Ovary (tissue), 9 donors: ENCODE data around the gene ADPRHL1. TPM values are rescaled to one million over a fixed set of nuclear protein-coding genes. Genes with fewer than 3 reads are reported as not detected.

Source experiments
- DNase-seq, 5 donors: peaks; one replicate each; pipeline ENCODE4 v3.0.0-alpha.2; 2019 to 2020
- H3K27ac ChIP-seq, 2 donors: fragments of 200-600 bp; one replicate each; pipeline versions ENCODE4 v1.5.1 to v1.8.0; 2019 to 2022
- H3K27me3 ChIP-seq: fragments of 200-600 bp; one replicate; pipeline ENCODE4 v1.8.0; 2022
- H3K36me3 ChIP-seq: fragments of 200-600 bp; sonication (generic); one replicate; pipeline ENCODE4 v1.5.1; 2019
- H3K4me1 ChIP-seq: one replicate; pipeline ENCODE4 v1.8.1; 2013; ENCODE audit warnings: mild to moderate bottlenecking, moderate library complexity; ENCODE audit not compliant: insufficient read depth
- H3K4me3 ChIP-seq: fragments of 200-600 bp; sonication (generic); one replicate; pipeline ENCODE4 v1.5.1; 2017
- H3K9me3 ChIP-seq, 2 donors: fragments of 200-600 bp in 1 of 2; sonication (generic) in 1 of 2; one replicate each; pipeline versions ENCODE4 v1.5.1 to v1.8.1; 2013 to 2019; ENCODE audit warnings: mild to moderate bottlenecking in 1 of 2, moderate library complexity in 1 of 2
- EP300 ChIP-seq: sonication (generic); formaldehyde crosslinking; IDR thresholded peaks from one replicate; pipeline ENCODE4 v1.6.1; 2017; ENCODE audit warnings: antibody characterized with exemption
- POLR2A ChIP-seq: fragments of 450-650 bp; IDR thresholded peaks from one replicate; pipeline ENCODE4 v1.6.1; 2017; ENCODE audit warnings: antibody characterized with exemption, mild to moderate bottlenecking, moderate library complexity
- WGBS, 3 donors: extraction: QIAGEN DNeasy Blood & Tissue Kit in 1 of 3; methylation state at CpG; one replicate each; pipeline versions ENCODE4 v1.1.5 to v1.1.7; 2013 to 2017; 5-methylcytosine and 5-hydroxymethylcytosine counted together
- intact Hi-C, 4 donors: fragments of 100-400 bp; cut with DNase I; formaldehyde crosslinking; loops; one replicate each; pipeline versions ENCODE4 v1.11.0 to v1.15.1; 2022 to 2023
- polyA plus RNA-seq, 2 donors: library from polyadenylated mRNA; stranded (reverse); fragments of 200-250 nt in 1 of 2; fragments of 350-450 nt in 1 of 2; fragmentation: Illumina TruSeq in 1 of 2; extraction: RNeasy Lipid Tissue Mini Kit (QIAGEN cat#74804) in 1 of 2; gene quantifications; one replicate each; pipeline ENCODE4 v1.2.3, GENCODE V29; 2013 to 2014
- total RNA-seq, 7 donors: library from RNA; depleted of rRNA in 2 of 7; stranded (reverse); fragments of >200 nt in 2 of 7; fragmentation: NEBNext Ultra II Directional in 3 of 7; extraction: Animal tissue kit (Norgen Biotek cat#: 25700) in 3 of 7; gene quantifications; one replicate each; pipeline versions ENCODE4 v1.1.0 to v1.2.4, GENCODE V29; 2016 to 2023
- TF ChIP-seq, protein P1 (sequence below), 3 donors: fragments of 450-650 bp in 2 of 3; fragments of 200-600 bp in 1 of 3; IDR thresholded peaks; one replicate each; pipeline versions ENCODE4 v1.5.1 to v1.8.0; 2016 to 2022; ENCODE audit warnings: antibody characterized with exemption in 3 of 3, mild to moderate bottlenecking in 1 of 3
- donor health status: DM: no; HTN: no; CAD: no; lungs with moderate emphysema.
- donor health status: DM: no; HTN: no; CAD: no.
- donor health status: Bipolar disorder and iron deficiency.
- donor health status: DM: yes; HTN: yes; CAD: no.
- donor health status: DM: no; HTN: no; CAD: no.
- donor health status: DM: yes; HTN: yes; CAD: no.

ADPRHL1 gene
- total and polyA plus RNA-seq, 9 donors, result 1.6 to 5.0 (median 2.2) TPM

DNA sequence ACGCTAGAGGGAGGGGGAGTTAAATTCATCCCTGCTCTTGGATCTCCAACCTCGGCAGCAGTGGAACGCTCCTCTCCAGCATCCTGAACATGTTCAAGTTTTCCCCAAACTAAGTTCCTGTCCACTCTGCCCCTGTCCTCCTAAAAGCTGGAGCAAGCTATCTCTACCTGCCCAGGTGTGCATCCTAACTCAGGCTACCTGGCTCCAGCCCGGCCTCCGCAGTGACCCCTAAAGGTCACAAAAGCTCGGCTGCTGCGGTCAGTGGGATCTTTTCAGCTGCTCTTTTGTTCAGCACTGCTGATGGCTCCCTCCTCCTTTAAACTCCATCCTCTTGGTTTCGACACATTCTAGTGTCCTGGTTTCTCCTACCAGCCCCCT lies 35.9 kb upstream of the ADPRHL1 start:
- H3K27me3 ChIP-seq, result no peaks in the 10 kb centered on the region
- no peak for TF ChIP-seq EP300
- no peak for TF ChIP-seq POLR2A
- TF ChIP-seq, protein P1, sequence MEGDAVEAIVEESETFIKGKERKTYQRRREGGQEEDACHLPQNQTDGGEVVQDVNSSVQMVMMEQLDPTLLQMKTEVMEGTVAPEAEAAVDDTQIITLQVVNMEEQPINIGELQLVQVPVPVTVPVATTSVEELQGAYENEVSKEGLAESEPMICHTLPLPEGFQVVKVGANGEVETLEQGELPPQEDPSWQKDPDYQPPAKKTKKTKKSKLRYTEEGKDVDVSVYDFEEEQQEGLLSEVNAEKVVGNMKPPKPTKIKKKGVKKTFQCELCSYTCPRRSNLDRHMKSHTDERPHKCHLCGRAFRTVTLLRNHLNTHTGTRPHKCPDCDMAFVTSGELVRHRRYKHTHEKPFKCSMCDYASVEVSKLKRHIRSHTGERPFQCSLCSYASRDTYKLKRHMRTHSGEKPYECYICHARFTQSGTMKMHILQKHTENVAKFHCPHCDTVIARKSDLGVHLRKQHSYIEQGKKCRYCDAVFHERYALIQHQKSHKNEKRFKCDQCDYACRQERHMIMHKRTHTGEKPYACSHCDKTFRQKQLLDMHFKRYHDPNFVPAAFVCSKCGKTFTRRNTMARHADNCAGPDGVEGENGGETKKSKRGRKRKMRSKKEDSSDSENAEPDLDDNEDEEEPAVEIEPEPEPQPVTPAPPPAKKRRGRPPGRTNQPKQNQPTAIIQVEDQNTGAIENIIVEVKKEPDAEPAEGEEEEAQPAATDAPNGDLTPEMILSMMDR (IDR thresholded peaks at IDR 0.05), result no peak
- peak overlapping the region; percentile 76 for H3K4me3 ChIP-seq
- WGBS, 3 donors, result 23 to 28% (median 28%) methylated on average over 8 of the region's 8 CpGs
- H3K27ac ChIP-seq, result no peak overlapping the region
- H3K9me3 ChIP-seq, result no peaks in the 10 kb centered on the region
- intact Hi-C loops, result no loop called here
- DNase-seq, result peak in 1 of 5 donors; percentile 35
- H3K4me1 ChIP-seq, result peaks cover 12% of the 10 kb centered on the region
- no peaks in the 10 kb centered on the region for H3K36me3 ChIP-seq

- DNase-seq, result no peak
- Histone ChIP-seq H3K27me3 (no peaks in the 10 kb centered on the region), H3K4me3 (no peak overlapping the region), H3K27ac (no peak overlapping the region), H3K9me3 (no peaks in the 10 kb centered on the region), H3K4me1 (peaks cover 12% of the 10 kb centered on the region), H3K36me3 (no peaks in the 10 kb centered on the region)
- TF ChIP-seq EP300 (no peak), POLR2A (no peak)
- TF ChIP-seq, protein P1 (IDR thresholded peaks at IDR 0.05), result no peak
- intact Hi-C loops, result no loop called here
- 93 to 96% (median 95%) methylated on average over 3 of the region's 3 CpGs for WGBS, 3 donors
Measured at GRCh38 chr13:113488283-113488682, 35.0 kb upstream of the ADPRHL1 start.

DNA sequence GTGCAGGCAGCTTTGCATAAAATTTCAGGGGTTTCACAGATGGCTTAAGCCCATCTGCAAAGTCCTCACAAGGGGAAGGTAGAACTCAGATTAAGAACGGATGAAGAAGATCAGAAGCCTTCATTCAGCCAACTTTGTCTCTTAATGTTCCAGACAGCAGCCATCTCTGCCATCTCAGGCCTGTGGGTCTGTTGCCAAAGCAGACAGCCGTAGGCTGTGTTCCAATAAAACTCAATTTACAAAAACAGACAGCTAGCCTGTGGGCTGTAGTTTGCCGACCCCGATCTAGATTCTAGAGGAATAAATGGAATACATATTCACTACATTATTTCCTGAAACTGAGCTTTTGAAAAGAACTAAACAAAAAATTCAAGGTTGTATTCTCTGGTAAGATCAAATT lies 33.4 kb upstream of the ADPRHL1 start:
- Histone ChIP-seq H3K27ac (no peak overlapping the region), H3K9me3 (no peaks in the 10 kb centered on the region), H3K27me3 (no peaks in the 10 kb centered on the region), H3K4me3 (no peak overlapping the region), H3K4me1 (peaks cover 9% of the 10 kb centered on the region), H3K36me3 (no peaks in the 10 kb centered on the region)
- DNase-seq, result no peak
- no peak for TF ChIP-seq EP300
- TF ChIP-seq, protein P1 (IDR thresholded peaks at IDR 0.05), result no peak
- TF ChIP-seq POLR2A, result no peak
- WGBS, 3 donors, result 58 to 69% (median 60%) methylated on average over 4 of the region's 4 CpGs
- intact Hi-C loops, result no loop called here

- Histone ChIP-seq H3K4me3 (no peak overlapping the region), H3K27me3 (no peaks in the 10 kb centered on the region), H3K36me3 (no peaks in the 10 kb centered on the region), H3K27ac (no peak overlapping the region), H3K9me3 (no peaks in the 10 kb centered on the region), H3K4me1 (peaks cover 9% of the 10 kb centered on the region)
- DNase-seq, result no peak
- WGBS, 3 donors, result 60 to 75% (median 62%) methylated on average over 13 of the region's 13 CpGs
- TF ChIP-seq, protein P1 (IDR thresholded peaks at IDR 0.05), result no peak
- TF ChIP-seq POLR2A (no peak), EP300 (no peak)
- intact Hi-C loops, result no loop called here
Measured at GRCh38 chr13:113485545-113485944, 32.3 kb upstream of the ADPRHL1 start.
